Heart right ventricle (tissue), 16 donors: ENCODE data around the gene MPP1. TPM values are rescaled to one million over a fixed set of nuclear protein-coding genes. Genes with fewer than 3 reads are reported as not detected.

ENCODE experiments used
- ATAC-seq, 8 donors: fragments of 200-7000 bp; cut with Tn5 transposase; one replicate each; pipeline ENCODE4 v1.9.1; 2020; ENCODE audit warnings: mild to moderate bottlenecking in 8 of 8, moderate library complexity in 8 of 8, moderate number of reproducible peaks in 1 of 8
- DNase-seq, 2 donors: peaks; one replicate each; pipeline ENCODE4 v3.0.0-alpha.2; 2020
- H3K27ac ChIP-seq, 10 donors: fragments of 200-600 bp; sonication (generic) in 2 of 10; one replicate each; pipeline versions ENCODE4 v1.5.0 to v1.8.0; 2020 to 2022; ENCODE audit warnings: mild to moderate bottlenecking in 3 of 10
- H3K27me3 ChIP-seq, 7 donors: fragments of 200-600 bp; one replicate each; pipeline ENCODE4 v1.8.0; 2021 to 2022; ENCODE audit warnings: mild to moderate bottlenecking in 2 of 7
- H3K36me3 ChIP-seq, 9 donors: fragments of 200-600 bp; sonication (generic) in 1 of 9; one replicate each; pipeline versions ENCODE4 v1.5.0 to v1.8.0; 2020 to 2022; ENCODE audit warnings: mild to moderate bottlenecking in 2 of 9
- H3K4me1 ChIP-seq, 9 donors: fragments of 200-600 bp; sonication (generic) in 1 of 9; one replicate each; pipeline versions ENCODE4 v1.5.0 to v1.8.0; 2020 to 2022; ENCODE audit warnings: mild to moderate bottlenecking in 4 of 9
- H3K4me3 ChIP-seq, 10 donors: fragments of 200-600 bp; sonication (generic) in 2 of 10; one replicate each; pipeline versions ENCODE4 v1.5.0 to v1.8.0; 2020 to 2022; ENCODE audit warnings: mild to moderate bottlenecking in 7 of 10, moderate library complexity in 2 of 10
- H3K9me3 ChIP-seq, 11 donors: fragments of 200-600 bp in 10 of 11; sonication (generic) in 2 of 11; one replicate each; pipeline versions ENCODE4 v1.5.0 to v1.8.0; 2013 to 2022; ENCODE audit warnings: mild to moderate bottlenecking in 2 of 11, control low read depth in 1 of 11, moderate library complexity in 1 of 11
- CTCF ChIP-seq, 9 donors: fragments of 200-600 bp; sonication (generic) in 2 of 9; IDR thresholded peaks; one replicate each; pipeline versions ENCODE4 v1.5.0 to v1.8.0; 2021 to 2022; ENCODE audit warnings: antibody characterized with exemption in 9 of 9, mild to moderate bottlenecking in 5 of 9, moderate library complexity in 1 of 9
- WGBS, 2 donors: extraction: QIAGEN DNeasy Blood & Tissue Kit; methylation state at CpG; one replicate each; pipeline ENCODE4 v1.1.7; 2013; ENCODE audit warnings: inconsistent platforms in 1 of 2; 5-methylcytosine and 5-hydroxymethylcytosine counted together
- intact Hi-C, 10 donors: fragments of 100-400 bp; cut with DNase I; formaldehyde crosslinking; loops; one replicate each; pipeline versions ENCODE4 v1.11.1 to v1.14.2; 2022
- polyA plus RNA-seq, 2 donors: library from polyadenylated mRNA; stranded (reverse); fragments of 200-250 nt; gene quantifications; one replicate each; pipeline ENCODE4 v1.2.3, GENCODE V29; 2013
- total RNA-seq, 10 donors: library from RNA; stranded (reverse); fragmentation: NEBNext Ultra II Directional in 3 of 10; extraction: Animal tissue kit (Norgen Biotek cat#: 25700) in 3 of 10; gene quantifications; one replicate each; pipeline versions ENCODE4 v1.2.1 to v1.2.4, GENCODE V29; 2021 to 2023
- donor health status: Arrhythmogenic right ventricular cardiomyopathy.
- donor health status: ischemic (EF 13 %, LVEDD 7.1; RV severe dilation, severe dysfunction).
- donor health status: healthy with polysubstance abuse.
- donor health status: DM: no; HTN: yes; CAD: no.
- donor health status: DM: no; HTN: no; CAD: no.
- donor health status: ischemic (EF 25% LVEDD 6.9; RV normal size, moderate dysfunction).
- donor health status: ischemic (EF 25% LVEDD 5.7; RV mildly dilated, moderate dysfunction).
- donor health status: healthy.
- donor health status: DM: yes; HTN: yes; CAD: no.
- donor health status: Ischemic cardiomyopathy.
- donor health status: ischemic (EF 35%, LVEDD 5.7; RV mildly dilated, moderate dysfunction).
- donor health status: nonischemic (EF 11% LVEDD 7.7; RV severe dilation, severe dysfunction).
- donor health status: DM: yes; HTN: yes; CAD: no.
- donor health status: PGD.
- donor health status: ischemic (EF 29% LVEDD 5.4; RV normal size, mild dysfunction).
- donor health status: nonischemic (EF 23%, LVEDD 6.1; RV moderate dilation, normal function).

Gene MPP1
- total and polyA plus RNA-seq, 12 donors, result 18.4 to 50.6 (median 39.6) TPM

GRCh38 chrX:154806837-154807501 is 1.7 kb upstream of the MPP1 start:
- intact Hi-C loops, result no loop called here
- ATAC-seq, result no peak
- Histone ChIP-seq H3K4me3 (no peak overlapping the region), H3K36me3 (no peaks in the 10 kb centered on the region), H3K27me3 (no peaks in the 10 kb centered on the region), H3K4me1 (peaks cover 0 to 20% (median 0%) of the 10 kb centered on the region in 9 donors), H3K9me3 (no peaks in the 10 kb centered on the region), H3K27ac (no peak overlapping the region)
- no peak for DNase-seq
- 97 to 99% methylated on average over 5 of the region's 5 CpGs for WGBS, 2 donors
- TF ChIP-seq CTCF (IDR thresholded peaks at IDR 0.05), result no peak

GRCh38 chrX:154805696-154806091 is 409 bp upstream of the MPP1 start:
- intact Hi-C loops, result loop anchor here in 1 of 10 donors (2.0 kb wide), 1 partner anchor 43 kb away; the partner anchor contains the start of gene DKC1
- no peaks in the 10 kb centered on the region for H3K27me3 ChIP-seq
- 4% methylated on average over 13 of the region's 13 CpGs for WGBS, 2 donors
- H3K36me3 ChIP-seq, result no peaks in the 10 kb centered on the region
- ATAC-seq (no peak), DNase-seq (no peak)
- no peak for TF ChIP-seq CTCF (IDR thresholded peaks at IDR 0.05)
- H3K4me1 ChIP-seq, result peaks cover 0 to 20% (median 3%) of the 10 kb centered on the region in 9 donors
- peak overlapping the region; percentile 44 to 86 (median 74) for H3K4me3 ChIP-seq
- H3K27ac ChIP-seq, result peak overlapping the region in 9 of 10 donors; percentile 42 to 88 (median 76)
- H3K9me3 ChIP-seq, result no peaks in the 10 kb centered on the region

GRCh38 chrX:154804261-154804956 is 876 bp downstream of the MPP1 start:
- H3K4me3 ChIP-seq, result peak overlapping the region; percentile 44 to 86 (median 74)
- no peak for TF ChIP-seq CTCF (IDR thresholded peaks at IDR 0.05)
- intact Hi-C loops, result loop anchor here in 1 of 10 donors (2.0 kb wide), 1 partner anchor 42 kb away; the partner anchor contains the start of gene DKC1
- peaks cover 0 to 30% (median 14%) of the 10 kb centered on the region in 9 donors for H3K4me1 ChIP-seq
- no peaks in the 10 kb centered on the region for H3K36me3 ChIP-seq
- no peaks in the 10 kb centered on the region for H3K27me3 ChIP-seq
- WGBS, 2 donors, result 40 to 42% methylated on average over 7 of the region's 7 CpGs
- no peaks in the 10 kb centered on the region for H3K9me3 ChIP-seq
- ATAC-seq (peak in 4 of 8 donors; percentile 4 to 17 (median 7)), DNase-seq (no peak)
- peak overlapping the region; percentile 35 to 88 (median 76) for H3K27ac ChIP-seq

DNA sequence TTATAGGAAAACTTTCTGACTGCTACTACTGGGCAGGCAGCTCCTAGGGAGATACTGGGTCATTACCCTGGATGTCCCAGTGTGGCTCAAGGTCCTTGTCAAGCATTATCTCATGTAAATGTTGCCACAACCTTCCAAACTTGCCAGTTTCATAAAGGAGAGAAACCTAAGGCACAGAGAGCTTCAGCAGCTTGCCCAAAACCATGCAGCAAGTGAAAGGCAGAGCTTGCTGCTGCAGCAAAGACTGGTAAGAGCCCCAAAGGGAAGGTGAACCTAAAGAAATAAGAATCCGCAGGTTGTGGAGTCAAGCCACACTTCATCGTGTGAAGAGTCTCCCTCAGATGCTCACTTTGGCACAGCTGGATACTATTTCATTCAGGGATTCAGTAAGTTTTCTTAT is 2.3 kb downstream of the MPP1 start:
- H3K9me3 ChIP-seq, result no peaks in the 10 kb centered on the region
- H3K4me1 ChIP-seq, result peaks cover 0 to 43% (median 14%) of the 10 kb centered on the region in 9 donors
- 77 to 86% methylated on average over 2 of the region's 2 CpGs for whole genome bisulfite sequencing, 2 donors
- intact Hi-C loops, result no loop called here
- H3K27me3 ChIP-seq, result no peaks in the 10 kb centered on the region
- TF ChIP-seq CTCF (IDR thresholded peaks at IDR 0.05), result no peak
- H3K27ac ChIP-seq, result peak overlapping the region in 1 of 10 donors; percentile 88
- peak overlapping the region in 2 of 10 donors; percentile 5 to 80 for H3K4me3 ChIP-seq
- DNase-seq, result no peak
- no peak for ATAC-seq
- H3K36me3 ChIP-seq, result no peaks in the 10 kb centered on the region
